HG02763 (cell line): ENCODE measurements around the gene MACC1.

Source experiments
- ATAC-seq: cut with Tn5 transposase; IDR thresholded peaks from one replicate; pipeline ENCODE4 v1.9.1; 2021; ENCODE audit warnings: mild to moderate bottlenecking, moderate library complexity; ENCODE audit not compliant: unreplicated experiment

Gene MACC1

DNA sequence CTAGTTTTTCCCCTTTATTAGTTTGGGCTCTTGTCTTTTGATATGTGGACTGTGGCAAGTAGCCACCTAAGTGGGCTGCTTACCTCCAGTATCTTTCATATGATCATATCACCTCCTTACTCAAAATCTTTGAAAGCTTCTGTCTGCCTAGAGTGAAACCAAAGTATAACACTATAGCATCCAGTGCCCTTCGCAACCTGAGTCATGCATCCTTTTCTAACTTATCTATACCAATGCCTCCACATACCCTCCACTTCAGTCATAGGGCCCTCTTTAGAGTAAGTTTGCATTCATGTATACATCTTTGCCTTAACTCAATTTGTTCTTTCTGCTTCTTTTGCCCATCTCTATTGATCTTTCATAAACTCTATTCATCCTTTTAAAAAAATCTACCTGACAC, 15.7 kb upstream of the MACC1 start:
- no peak for ATAC-seq

DNA sequence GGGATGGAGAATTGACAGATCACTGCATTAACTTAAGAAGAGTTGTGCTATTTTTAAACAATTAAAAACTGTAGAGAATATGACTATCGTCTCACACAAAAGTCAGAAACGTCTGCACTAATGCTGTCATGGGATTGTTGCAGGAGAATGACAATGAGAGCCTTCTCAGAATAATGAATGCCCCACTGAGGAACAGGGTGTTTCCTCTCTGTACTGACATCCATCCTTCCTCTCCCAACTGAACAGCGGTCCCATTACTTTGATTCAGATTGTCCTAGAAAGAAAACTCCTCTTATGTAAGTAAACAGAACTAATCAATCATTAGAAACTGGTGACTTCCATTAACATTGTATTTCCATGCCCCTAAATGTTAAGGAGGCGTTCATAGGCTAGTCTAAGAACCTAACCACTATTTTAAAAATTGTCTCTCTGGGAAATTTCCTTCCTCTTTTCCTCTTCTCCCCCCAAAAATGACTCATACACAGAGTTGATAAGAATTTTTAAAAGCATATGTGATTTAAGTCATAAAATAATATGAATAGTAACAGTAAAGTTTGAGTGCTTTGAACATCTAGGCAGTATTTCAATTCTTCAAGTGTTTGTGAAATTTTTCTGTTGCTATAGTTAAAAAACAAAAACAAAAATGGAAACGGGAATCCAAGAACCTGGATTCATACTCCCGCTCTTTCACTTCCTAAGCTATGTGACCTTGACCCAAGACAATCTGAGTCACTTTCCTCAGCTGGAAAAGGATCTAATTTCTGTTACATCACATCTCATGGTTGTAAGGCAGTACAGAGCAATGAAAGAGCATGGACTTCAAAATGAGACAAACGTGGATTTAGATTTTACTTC, 12.7 kb upstream of the MACC1 start:
- no peak for ATAC-seq

DNA sequence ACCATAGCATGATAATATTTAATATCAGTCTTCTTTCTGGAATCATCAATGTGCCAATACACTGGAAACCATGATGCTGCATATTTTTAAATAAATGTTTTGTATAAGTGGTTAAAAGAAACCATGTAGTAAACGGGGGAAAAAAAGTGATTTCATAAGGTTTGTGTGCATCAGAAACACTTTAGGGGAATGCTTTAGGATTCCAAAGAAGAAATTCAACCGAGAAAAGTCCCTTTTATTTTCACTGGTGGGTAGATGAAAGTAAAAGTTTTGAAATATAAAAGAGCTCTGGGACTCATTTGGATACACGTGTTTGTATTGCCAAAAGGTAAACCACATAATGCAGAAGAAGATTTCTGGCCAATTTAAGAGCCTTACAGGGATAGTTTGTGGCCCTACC, 11.9 kb upstream of the MACC1 start:
- no peak for ATAC-seq

DNA sequence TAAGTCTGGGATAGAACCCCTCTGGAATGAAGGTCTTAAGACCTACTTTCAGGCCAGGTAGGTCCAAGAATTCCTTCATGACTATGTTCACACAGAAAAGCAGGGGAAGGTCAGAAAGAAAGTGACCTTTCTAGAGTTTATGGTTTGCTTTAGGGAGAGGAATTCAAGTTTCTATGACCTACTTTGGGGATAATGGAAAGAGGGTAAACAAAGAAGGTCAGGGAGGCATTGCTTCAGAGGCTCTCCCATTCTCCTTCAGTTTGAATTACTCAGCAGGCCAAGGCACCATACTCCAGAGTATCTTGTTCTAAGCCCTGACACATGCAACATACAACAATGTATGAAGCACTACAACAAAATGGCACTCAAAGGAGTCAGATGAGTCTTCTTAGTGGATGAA, 11.5 kb upstream of the MACC1 start:
- ATAC-seq: no peak

DNA sequence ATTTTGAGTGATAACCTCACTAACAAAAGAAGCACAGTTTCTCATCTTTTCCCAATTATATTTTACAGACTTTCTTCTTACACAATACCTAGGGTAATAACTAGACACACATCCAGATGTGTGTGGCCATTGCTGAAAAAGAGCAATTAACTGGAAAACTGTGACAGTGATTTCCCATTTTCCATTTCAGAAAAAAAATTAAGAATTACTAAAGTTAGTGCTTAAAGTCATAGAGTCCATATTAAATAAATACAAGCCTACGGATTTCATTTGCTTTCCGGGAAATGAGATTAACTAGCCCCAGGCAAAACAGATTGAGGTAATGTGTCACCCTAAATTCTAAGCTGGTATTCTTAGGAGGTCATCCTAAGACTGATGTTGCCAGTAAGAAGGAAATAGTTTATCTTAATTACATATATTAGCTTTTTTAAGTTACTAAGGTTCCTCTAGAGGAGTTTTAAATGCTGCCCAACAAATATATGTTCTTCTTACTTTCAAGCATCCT, 10.2 kb upstream of the MACC1 start:
- no peak for ATAC-seq

DNA sequence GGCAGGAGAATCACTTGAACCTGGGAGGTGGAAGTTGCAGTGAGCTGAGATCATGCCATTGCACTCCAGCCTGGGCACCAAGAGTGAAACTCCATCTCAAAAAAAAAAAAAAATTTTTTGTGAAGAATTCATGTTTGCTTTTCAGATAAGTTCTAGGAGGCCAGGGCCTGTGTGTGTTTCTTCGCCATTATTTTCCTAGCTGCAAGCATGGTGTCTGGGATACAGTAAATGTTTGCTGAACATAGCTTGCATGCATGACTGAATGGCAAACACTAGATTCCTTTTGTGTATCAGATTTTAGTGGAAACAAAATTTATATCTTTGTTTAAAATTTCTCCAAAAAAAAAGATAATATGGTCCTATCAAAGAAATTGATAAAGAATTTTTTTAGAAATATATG, 9.7 kb upstream of the MACC1 start:
- no peak for ATAC-seq

DNA sequence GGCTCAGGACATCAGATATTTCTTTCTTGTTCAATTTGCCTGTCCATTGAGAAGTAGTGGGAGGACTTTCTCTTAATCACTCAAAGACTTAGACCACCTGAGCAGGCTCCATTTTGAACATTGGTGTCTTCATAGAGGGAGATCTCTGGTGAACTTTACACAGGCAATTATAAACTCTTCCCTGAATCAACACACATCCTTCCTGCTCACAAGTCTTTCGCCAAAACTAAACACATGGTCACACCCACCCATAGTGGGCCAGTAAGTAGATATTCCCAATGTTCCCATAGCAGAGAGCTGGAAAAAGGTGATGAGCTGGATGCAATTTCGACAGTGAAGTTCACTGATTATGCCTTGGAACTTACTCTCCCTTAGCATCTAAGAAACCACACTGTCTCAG, 8.2 kb upstream of the MACC1 start:
- ATAC-seq: no peak

DNA sequence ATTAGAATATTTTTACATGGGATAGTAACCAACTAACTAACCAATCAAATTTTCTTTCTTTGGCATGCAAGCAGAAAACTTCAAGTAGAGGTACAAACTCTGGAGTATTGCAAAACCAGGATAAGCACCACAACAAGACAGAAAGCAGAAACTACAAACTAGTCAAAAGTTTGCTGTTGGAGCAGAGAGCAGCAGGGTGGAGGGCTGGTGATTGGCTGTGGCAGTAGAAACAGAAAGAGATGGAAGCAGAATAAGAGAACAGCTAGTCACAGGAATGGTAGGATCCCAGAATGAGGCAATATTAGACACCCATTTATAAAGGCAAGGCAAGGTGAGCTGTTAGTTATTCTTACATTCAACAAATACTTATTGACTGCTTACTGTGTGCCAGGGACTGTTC, 6.8 kb upstream of the MACC1 start:
- ATAC-seq: no peak

DNA sequence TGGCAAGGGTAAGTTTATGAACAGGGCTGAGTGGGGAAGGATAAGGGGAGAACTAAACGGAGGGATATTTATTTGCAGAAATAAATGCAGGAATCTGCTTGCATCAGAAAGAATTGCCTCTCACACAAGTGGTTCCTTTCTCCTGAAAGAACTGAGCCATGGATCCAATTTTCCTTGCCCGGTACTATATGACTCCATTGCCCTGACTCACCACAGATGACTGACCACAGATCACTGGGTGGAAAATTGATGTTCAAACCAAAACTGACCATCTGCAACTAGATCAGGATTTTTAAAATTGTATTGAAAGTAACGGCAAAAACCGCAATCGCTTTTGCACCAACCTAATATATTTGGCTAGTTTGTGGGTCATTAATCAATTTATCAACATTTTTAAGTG, 6.2 kb upstream of the MACC1 start:
- ATAC-seq: no peak

DNA sequence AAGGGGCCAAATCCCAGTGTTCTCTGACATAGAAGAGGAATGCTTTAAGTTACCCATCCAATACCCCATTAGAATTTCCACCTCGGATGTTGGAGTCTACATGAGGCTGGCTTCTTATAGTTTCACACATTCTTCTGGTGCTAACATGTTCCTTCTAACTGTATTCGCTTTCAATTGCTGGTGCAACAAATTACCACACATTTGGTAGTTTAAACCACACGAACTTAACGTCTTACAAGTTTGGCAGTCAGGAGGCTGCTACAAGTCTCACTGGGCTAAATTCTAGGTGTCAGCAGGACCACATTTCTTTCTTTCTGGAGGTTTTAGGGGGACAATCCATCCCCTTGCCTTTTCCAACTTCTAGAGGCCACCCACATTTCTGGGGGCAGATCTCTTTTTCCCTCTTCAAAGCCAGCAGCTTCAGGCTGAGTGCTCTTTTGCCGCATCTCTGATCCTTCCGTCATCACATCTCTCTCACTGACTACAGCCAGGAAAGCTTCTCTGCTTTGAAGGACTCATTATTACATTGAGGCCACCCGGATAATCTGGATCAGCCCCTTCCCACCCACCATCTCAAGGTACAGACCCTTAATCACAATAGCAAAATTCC, 5.1 kb upstream of the MACC1 start:
- ATAC-seq: no peak

DNA sequence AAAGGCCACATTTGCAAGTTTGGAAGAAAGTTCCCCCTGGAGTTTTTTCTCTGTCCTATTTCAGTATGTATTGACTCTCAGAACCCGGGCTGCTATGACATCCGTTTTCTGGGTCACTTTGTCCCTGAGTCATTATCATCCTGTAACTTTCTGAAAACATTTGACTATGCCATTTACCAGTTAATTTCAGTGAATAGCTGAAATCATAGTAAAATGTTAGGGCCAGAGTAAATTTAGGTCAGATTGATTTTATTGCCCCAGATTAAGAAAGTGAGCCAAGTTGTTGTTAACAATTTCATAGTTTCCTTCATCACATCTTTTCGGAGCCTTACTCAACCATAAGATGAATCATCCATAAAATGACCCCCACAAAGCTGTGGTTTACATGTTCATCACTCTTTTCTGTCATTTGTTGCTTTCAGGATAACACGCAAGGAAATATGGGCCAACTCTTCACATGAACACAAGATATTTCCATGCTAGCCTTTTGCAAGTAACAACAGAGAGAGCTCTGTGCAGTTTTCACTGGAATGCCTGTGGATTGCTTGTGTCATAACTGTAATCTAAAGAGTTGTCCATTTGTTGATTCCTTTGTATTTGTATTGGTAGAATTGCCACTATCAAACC, 3.9 kb upstream of the MACC1 start:
- no peak for ATAC-seq

DNA sequence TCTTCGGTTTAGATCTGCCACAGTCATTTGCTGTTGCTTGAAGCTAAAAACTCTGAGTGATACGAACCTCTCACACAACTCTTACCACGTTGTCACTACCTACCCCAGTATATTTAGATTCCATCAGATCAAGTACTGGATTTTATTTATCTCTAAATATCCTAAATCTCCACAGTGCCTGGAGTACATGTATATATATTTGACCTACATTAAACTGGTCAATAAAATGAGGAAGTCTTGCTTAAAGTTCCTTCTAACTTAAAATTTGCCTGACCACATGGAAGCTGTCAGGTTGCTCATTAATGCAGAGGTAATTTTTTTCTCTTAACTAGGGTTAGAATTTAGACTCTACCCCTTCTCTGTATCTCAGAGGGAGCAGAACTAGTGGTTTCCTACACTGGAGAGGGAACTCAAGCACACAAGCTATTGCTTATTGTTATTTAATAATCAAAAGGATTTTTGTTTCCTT, 3.1 kb upstream of the MACC1 start:
- peak; percentile 19 for ATAC-seq

DNA sequence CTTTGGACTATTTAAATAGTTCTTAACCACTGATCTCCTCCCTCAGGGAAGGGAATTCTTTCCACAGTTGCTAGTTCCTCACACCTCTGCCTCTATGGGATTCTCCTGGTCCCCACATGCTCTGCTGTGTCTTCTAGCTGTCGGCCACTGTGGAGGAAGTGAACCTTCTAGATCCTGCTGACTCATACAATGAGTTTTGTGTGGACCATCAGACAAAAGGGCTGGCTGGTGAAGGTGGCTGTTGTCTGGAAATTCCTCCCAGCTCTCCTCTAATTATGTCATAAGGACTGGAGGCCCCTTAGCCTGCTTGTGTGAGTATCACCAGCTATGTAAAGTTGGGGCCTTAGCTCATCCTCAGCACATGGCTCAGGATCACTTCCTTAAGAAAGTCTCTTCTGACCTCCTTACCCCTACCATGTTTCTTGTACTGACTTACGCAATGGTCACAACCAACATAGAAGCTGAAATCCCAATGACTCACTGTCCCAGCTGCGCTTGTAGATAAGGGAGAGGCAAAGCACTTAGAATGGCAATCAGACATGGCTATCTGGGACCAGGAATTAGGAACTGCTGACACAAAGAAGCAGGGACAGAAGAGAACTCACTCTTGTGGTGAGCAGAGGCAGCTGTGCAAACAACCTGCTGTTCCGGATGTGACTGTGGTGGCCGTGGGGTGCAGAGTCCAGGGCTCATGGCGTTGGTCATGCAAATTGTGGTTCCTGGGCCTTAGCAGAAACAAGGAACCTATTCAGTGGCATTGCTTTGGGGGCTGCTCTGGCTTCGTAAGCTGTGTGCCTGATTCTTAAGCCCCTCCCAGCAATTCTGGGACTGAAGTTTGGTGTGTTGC, 2.5 kb upstream of the MACC1 start:
- peak; percentile 78 for ATAC-seq

DNA sequence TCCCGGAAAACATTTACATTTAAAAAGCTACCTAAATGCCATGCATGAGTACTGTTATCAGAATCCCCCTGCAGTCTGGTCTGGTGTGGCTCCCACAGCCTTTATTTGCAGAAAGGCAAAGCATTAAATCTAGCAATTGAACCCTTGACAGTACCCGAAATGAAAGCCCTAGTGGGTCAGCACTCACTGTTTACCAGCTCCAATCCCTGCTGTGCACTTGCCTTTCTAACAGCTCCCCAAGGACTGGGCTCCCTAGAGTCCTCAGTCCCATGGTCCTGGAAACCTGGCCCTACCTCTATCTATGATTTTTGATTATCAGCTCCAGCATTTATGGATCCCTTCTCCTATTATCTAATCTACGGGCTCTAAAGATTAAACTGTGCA, 1.9 kb upstream of the MACC1 start:
- no peak for ATAC-seq

DNA sequence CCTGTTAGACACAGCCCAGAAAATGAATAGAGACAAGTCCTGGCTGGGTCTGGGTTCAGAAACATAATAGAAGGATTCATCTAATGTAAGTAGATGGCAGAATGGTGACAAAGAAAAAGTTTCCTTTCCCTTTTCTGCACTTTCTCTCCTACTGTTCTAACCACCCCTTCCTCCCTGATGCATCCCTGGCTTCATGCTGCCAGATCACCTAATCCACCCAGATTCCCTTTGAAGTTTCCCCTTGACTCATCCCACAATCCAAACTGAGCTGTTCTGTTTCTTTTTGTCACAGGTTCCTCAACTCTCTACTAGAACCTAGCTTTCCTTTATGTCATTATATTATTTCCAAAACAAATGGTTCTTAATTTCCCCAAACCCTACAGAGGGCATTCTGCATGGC, 1.1 kb upstream of the MACC1 start:
- no peak for ATAC-seq

DNA sequence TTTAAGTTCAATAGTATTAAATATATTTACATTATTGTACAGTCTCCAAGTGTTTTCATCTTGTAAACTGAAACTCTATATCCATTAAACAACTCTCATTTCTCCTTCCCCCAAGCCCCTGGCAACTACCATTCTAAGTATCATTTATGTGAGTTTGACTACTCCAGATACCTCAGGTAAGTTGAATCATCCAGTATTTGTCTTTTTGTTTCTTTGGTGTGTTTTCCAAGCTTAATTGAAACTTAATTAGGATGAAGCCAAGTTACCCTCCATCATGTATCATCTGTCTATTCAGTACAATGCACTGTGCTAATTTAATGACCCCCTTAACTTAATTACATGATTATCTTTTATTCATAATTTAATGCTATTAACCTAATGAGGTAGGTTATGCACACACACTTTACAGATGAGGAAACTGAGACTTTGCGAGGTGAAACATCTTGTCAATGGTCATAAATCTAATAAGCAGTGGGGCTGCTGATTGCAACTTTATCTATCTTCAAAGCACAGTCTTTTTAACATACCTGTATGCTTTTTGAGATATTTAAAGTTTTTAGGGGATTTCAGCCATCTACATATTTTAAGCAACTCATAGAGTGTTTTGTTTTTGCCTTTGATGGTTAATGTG, 663 bp downstream of the MACC1 start:
- no peak for ATAC-seq

DNA sequence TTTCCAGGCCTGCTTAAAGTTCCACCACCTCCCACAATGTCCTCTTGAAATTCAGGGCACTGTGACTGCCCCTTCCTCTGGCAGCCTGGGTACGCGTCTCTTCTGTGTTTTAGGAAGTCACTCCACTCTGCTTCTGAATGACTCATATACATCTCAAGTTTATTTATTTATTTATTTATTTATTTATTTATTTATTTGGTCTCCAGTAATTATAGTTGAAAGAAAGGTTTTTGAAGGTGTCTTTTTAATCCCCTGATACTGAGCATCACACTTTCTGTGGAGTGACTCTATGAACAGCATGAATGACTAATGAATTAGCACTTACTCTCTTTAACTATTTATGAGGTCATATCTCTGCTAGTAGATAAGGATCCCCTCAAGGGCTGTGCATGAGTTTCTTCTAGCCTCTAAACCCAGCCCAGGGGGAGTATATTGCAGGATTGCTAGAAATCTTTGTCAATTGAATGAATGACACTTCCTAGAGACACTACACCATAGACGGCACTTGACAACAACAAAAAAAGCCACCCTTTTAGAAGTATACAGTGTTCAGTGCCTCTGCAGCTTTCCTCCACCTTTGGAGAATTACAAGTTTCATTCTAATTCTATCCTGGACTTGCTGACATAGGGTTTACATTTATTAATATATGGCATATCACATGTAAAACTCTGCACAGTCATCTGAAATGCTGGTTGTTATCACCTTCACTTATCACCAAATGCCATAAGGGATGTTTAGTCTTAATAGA, 2.1 kb downstream of the MACC1 start:
- ATAC-seq: no peak

DNA sequence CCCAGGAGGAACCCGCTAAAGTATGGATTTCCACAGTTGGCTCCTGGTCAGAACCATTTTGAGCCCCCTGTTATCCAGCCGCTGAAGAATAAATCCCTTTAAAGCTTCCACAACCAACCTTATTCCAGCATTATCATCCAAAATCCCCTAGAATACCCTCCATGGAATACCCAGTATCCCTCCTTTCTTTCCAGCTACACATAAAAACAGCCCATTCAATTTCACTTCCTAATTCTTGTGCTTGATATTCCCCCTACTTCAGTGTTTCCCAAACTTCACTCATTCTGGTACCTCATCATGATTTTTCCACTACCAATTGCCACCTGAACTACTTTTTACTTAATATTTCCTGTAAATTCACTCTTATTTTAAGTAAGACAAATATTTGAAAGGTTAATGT, 3.1 kb downstream of the MACC1 start:
- ATAC-seq: no peak

DNA sequence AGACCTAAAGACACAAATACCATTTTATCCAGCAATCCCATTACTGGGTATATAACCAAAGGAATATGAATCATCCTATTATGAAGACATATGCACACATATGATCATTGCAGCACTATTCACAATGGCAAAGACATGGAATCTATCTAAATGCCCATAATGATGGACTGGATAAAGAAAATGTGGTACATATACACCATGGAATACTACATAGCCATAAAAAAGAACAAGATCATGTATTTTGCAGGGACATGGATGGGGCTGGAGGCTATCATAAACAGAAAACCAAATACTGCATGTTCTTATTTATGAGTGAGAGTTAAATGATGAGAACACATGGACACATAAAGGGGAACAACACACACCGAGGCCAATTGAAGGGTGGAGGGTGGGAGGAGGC, 3.8 kb downstream of the MACC1 start:
- ATAC-seq: no peak

DNA sequence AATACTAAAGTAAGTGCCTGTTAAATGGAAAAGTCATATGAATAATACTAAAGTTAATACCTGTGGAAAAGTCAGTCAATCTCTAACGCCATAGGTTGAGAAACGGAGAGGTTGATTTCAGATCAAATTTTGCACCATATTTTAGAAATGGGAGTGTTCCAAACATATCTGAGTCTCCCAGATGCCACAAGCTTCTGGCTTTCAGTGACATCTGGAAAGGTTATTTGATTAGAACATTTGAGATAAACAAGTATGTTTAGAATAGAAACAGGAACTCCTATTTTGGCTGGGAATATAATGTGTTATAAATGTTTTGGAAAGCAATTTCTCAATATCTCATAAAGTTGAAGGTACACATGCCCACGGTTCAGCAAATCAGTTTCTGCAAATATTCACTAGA, 5.8 kb downstream of the MACC1 start:
- no peak for ATAC-seq
